GM10266 (cell line): ENCODE measurements around the gene PKHD1.

Experiments
- DNase-seq: peaks from one replicate; pipeline ENCODE4 v3.0.0; 2012; ENCODE audit errors: extremely low spot score
- CTCF ChIP-seq: IDR thresholded peaks from 2 replicates; pipeline ENCODE4 v1.5.1; 2012; ENCODE audit warnings: mild to moderate bottlenecking, low read depth; ENCODE audit not compliant: control insufficient read depth, insufficient read depth; ENCODE audit errors: missing control alignments

PKHD1 gene

GRCh38 chr6:52077961-52078625, 9.3 kb downstream of the PKHD1 start:
- no peak for DNase-seq
- TF ChIP-seq CTCF, result no peak

- no peak for DNase-seq
- TF ChIP-seq CTCF, result no peak
Measured at GRCh38 chr6:52077180-52077884, 10.1 kb downstream of the PKHD1 start.

- TF ChIP-seq CTCF, result no peak
- DNase-seq, result no peak
Measured at GRCh38 chr6:52076791-52077179, 10.6 kb downstream of the PKHD1 start.

- no peak for DNase-seq
- no peak for TF ChIP-seq CTCF
Measured at GRCh38 chr6:52074716-52075115, 12.7 kb downstream of the PKHD1 start.

GRCh38 chr6:52074155-52074554, 13.3 kb downstream of the PKHD1 start:
- no peak for TF ChIP-seq CTCF

GRCh38 chr6:52065621-52066020, 21.8 kb downstream of the PKHD1 start:
- DNase-seq, result no peak
- no peak for TF ChIP-seq CTCF

More at GRCh38 chr6:52074155-52074554, 13.3 kb downstream of the PKHD1 start:
- no peak for DNase-seq
